ENCODE measurements around the gene LSP1.

Gene LSP1

GRCh38 chr11:1830004-1830321 is 22.9 kb upstream of the LSP1 start:
- no peak overlapping the region for H3K27ac ChIP-seq (replicated peaks)
- H3K4me3 ChIP-seq (replicated peaks; ENCODE audit: insufficient read depth, low read length): no peak overlapping the region
- TF ChIP-seq REST (IDR thresholded peaks at IDR 0.05; ENCODE audit: insufficient replicate concordance, low read depth): no peak
- TF ChIP-seq SPI1 (IDR thresholded peaks at IDR 0.05; ENCODE audit: borderline replicate concordance, low read depth): no peak
- no peak for TF ChIP-seq GABPA (IDR thresholded peaks at IDR 0.05; ENCODE audit: low read depth)
- TF ChIP-seq CTCF (IDR thresholded peaks at IDR 0.05; ENCODE audit: insufficient read depth, low read length): no peak
- no peak for TF ChIP-seq POLR2AphosphoS5 (IDR thresholded peaks at IDR 0.05; ENCODE audit: low read depth)
- no peak for DNase-seq (ENCODE audit: low read depth in 1 of 2, low spot score in 1 of 2)
- peaks cover 3% of the 10 kb centered on the region for H3K27me3 ChIP-seq (ENCODE audit: insufficient read depth, poor library complexity, severe bottlenecking)

- Histone ChIP-seq H3K27ac (replicated peaks) (no peak overlapping the region), H3K4me3 (replicated peaks; ENCODE audit: insufficient read depth, low read length) (no peak overlapping the region), H3K27me3 (ENCODE audit: insufficient read depth, poor library complexity, severe bottlenecking) (peaks cover 8% of the 10 kb centered on the region)
- TF ChIP-seq POLR2AphosphoS5 (IDR thresholded peaks at IDR 0.05; ENCODE audit: low read depth): no peak
- TF ChIP-seq GABPA (IDR thresholded peaks at IDR 0.05; ENCODE audit: low read depth): no peak
- TF ChIP-seq CTCF (IDR thresholded peaks at IDR 0.05; ENCODE audit: insufficient read depth, low read length): no peak
- no peak for TF ChIP-seq SPI1 (IDR thresholded peaks at IDR 0.05; ENCODE audit: borderline replicate concordance, low read depth)
- no peak for TF ChIP-seq REST (IDR thresholded peaks at IDR 0.05; ENCODE audit: insufficient replicate concordance, low read depth)
- DNase-seq (ENCODE audit: low read depth in 1 of 2, low spot score in 1 of 2): no peak
Observed at GRCh38 chr11:1830322-1831223, 22.3 kb upstream of the LSP1 start.

- Histone ChIP-seq H3K4me3 (replicated peaks; ENCODE audit: insufficient read depth, low read length) (no peak overlapping the region), H3K27ac (replicated peaks) (no peak overlapping the region)
- TF ChIP-seq CTCF (IDR thresholded peaks at IDR 0.05; ENCODE audit: insufficient read depth, low read length) (no peak), REST (IDR thresholded peaks at IDR 0.05; ENCODE audit: insufficient replicate concordance, low read depth) (no peak), SPI1 (IDR thresholded peaks at IDR 0.05; ENCODE audit: borderline replicate concordance, low read depth) (no peak), GABPA (IDR thresholded peaks at IDR 0.05; ENCODE audit: low read depth) (no peak), POLR2AphosphoS5 (IDR thresholded peaks at IDR 0.05; ENCODE audit: low read depth) (no peak)
Observed at GRCh38 chr11:1831338-1832210, 21.3 kb upstream of the LSP1 start.

More at GRCh38 chr11:1831338-1832210, 21.3 kb upstream of the LSP1 start:
- peaks cover 8% of the 10 kb centered on the region for H3K27me3 ChIP-seq (ENCODE audit: insufficient read depth, poor library complexity, severe bottlenecking)
- DNase-seq (ENCODE audit: low read depth in 1 of 2, low spot score in 1 of 2): no peak
